CD14-positive monocyte (primary cell): Measurements from ENCODE around the gene ASTN2. TPM values are rescaled to one million over a fixed set of nuclear protein-coding genes. Genes with fewer than 3 reads are reported as not detected.

Source experiments
- DNase-seq, 3 donors: peaks; one replicate each; pipeline ENCODE4 v3.0.0-alpha.2; 2011 to 2022
- H2AFZ ChIP-seq: 2 replicates; pipeline ENCODE4 v1.6.0; 2012; ENCODE audit warnings: mild to moderate bottlenecking, low read depth, low read length, inconsistent platforms; ENCODE audit not compliant: insufficient read depth, poor library complexity, severe bottlenecking
- H3K27ac ChIP-seq, 2 donors: 1 replicate in 1 of 2; 2 replicates in 1 of 2; pipeline ENCODE4 v1.5.1; 2012 to 2013; ENCODE audit warnings: low read length in 2 of 2, control low read depth in 1 of 2, inconsistent platforms in 1 of 2, low read depth in 1 of 2, mild to moderate bottlenecking in 1 of 2
- H3K27me3 ChIP-seq, 2 donors: one replicate each; pipeline versions ENCODE4 v1.6.0 to v1.6.1; 2011 to 2013; ENCODE audit warnings: low read length in 2 of 2; ENCODE audit not compliant: control insufficient read depth in 2 of 2, insufficient read depth in 2 of 2
- H3K36me3 ChIP-seq, 2 donors: replicated peaks in 1 of 2; 1 replicate in 1 of 2; 2 replicates in 1 of 2; pipeline versions ENCODE4 v1.5.1 to v1.6.1; 2012 to 2013; ENCODE audit warnings: low read length in 2 of 2, control low read depth in 1 of 2, inconsistent platforms in 1 of 2, mild to moderate bottlenecking in 1 of 2; ENCODE audit not compliant: insufficient read depth in 2 of 2, control insufficient read depth in 1 of 2
- H3K4me1 ChIP-seq, 2 donors: 1 replicate in 1 of 2; 2 replicates in 1 of 2; pipeline versions ENCODE4 v1.5.1 to v1.6.1; 2012 to 2013; ENCODE audit warnings: low read length in 2 of 2, control low read depth in 1 of 2, inconsistent platforms in 1 of 2, mild to moderate bottlenecking in 1 of 2, moderate library complexity in 1 of 2; ENCODE audit not compliant: insufficient read depth in 2 of 2, control insufficient read depth in 1 of 2
- H3K4me2 ChIP-seq: replicated peaks from 2 replicates; pipeline ENCODE3; 2012; ENCODE audit warnings: low read length, moderate library complexity, mild to moderate bottlenecking; ENCODE audit not compliant: poor library complexity, severe bottlenecking; ENCODE audit errors: extremely low read depth
- H3K4me3 ChIP-seq, 3 experiments: fragments of 200-600 bp in 1 of 3; sonication (generic) in 1 of 3; replicated peaks in 1 of 3; 1 replicate in 2 of 3; 2 replicates in 1 of 3; pipeline ENCODE4 v1.5.1; 2011 to 2013; ENCODE audit warnings: low read length in 3 of 3, mild to moderate bottlenecking in 3 of 3, control low read depth in 2 of 3, low read depth in 2 of 3, inconsistent platforms in 1 of 3, moderate library complexity in 1 of 3
- H3K79me2 ChIP-seq: 2 replicates; pipeline ENCODE4 v1.6.0; 2012; ENCODE audit warnings: mild to moderate bottlenecking, control low read depth, inconsistent platforms, low read length, moderate library complexity; ENCODE audit not compliant: insufficient read depth
- H3K9ac ChIP-seq: 2 replicates; pipeline ENCODE4 v1.6.0; 2017; ENCODE audit warnings: low read length, mild to moderate bottlenecking; ENCODE audit not compliant: insufficient read depth, poor library complexity, severe bottlenecking
- H3K9me3 ChIP-seq, 2 donors: replicated peaks in 1 of 2; 1 replicate in 1 of 2; 2 replicates in 1 of 2; pipeline versions ENCODE4 v1.5.1 to v1.6.1; 2012 to 2013; ENCODE audit warnings: low read length in 2 of 2, control low read depth in 1 of 2; ENCODE audit not compliant: control insufficient read depth in 1 of 2, insufficient read depth in 1 of 2
- H4K20me1 ChIP-seq: 2 replicates; pipeline ENCODE4 v1.6.0; 2012; ENCODE audit warnings: mild to moderate bottlenecking, low read length, control low read depth, moderate library complexity; ENCODE audit not compliant: insufficient read depth
- H3K27ac Mint-ChIP-seq, 7 donors: one replicate each; pipeline ENCODE4 v1.8.0; 2020; ENCODE audit warnings: mild to moderate bottlenecking in 7 of 7, mixed read lengths in 7 of 7, moderate library complexity in 6 of 7, inconsistent platforms in 2 of 7
- H3K27me3 Mint-ChIP-seq, 3 donors: one replicate each; pipeline ENCODE4 v1.8.0; 2021 to 2022; ENCODE audit warnings: low read depth in 3 of 3, mild to moderate bottlenecking in 3 of 3, mixed read lengths in 3 of 3, moderate library complexity in 3 of 3, inconsistent platforms in 1 of 3
- H3K36me3 Mint-ChIP-seq, 2 donors: one replicate each; pipeline ENCODE4 v1.8.0; 2020; ENCODE audit warnings: mixed read lengths in 2 of 2, inconsistent platforms in 1 of 2, mild to moderate bottlenecking in 1 of 2
- H3K4me1 Mint-ChIP-seq: one replicate; pipeline ENCODE4 v1.8.0; 2020; ENCODE audit warnings: mild to moderate bottlenecking, mixed read lengths
- H3K4me3 Mint-ChIP-seq, 2 donors: one replicate each; pipeline ENCODE4 v1.8.0; 2020; ENCODE audit warnings: mild to moderate bottlenecking in 2 of 2, mixed read lengths in 2 of 2, moderate library complexity in 1 of 2
- H3K9me3 Mint-ChIP-seq, 7 donors: one replicate each; pipeline ENCODE4 v1.8.0; 2020 to 2022; ENCODE audit warnings: mixed read lengths in 7 of 7, mild to moderate bottlenecking in 6 of 7, moderate library complexity in 6 of 7, inconsistent platforms in 2 of 7
- WGBS: methylation state at CpG from one replicate; pipeline ENCODE4 v1.1.5; 2013; ENCODE audit warnings: missing lambda C conversion rate; ENCODE audit not compliant: insufficient coverage; 5-methylcytosine and 5-hydroxymethylcytosine counted together
- intact Hi-C, 2 donors: fragments of 100-400 bp; cut with micrococcal nuclease; formaldehyde crosslinking; loops; one replicate each; pipeline versions ENCODE4 v1.15.0 to v1.15.1; 2023
- polyA plus RNA-seq, 3 donors: library from polyadenylated mRNA; depleted of rRNA in 1 of 3; unstranded in 2 of 3; stranded (reverse) in 1 of 3; fragments of 300-500 nt in 2 of 3; fragments of >200 nt in 1 of 3; fragmentation: Illumina TruSeq in 2 of 3; gene quantifications; 1 replicate in 2 of 3; 2 replicates in 1 of 3; pipeline ENCODE4 v1.2.3, GENCODE V29; 2012 to 2021
- TF ChIP-seq, protein P1 (sequence below): fragments of 200-600 bp; IDR thresholded peaks from one replicate; pipeline ENCODE4 v1.8.0; 2022; ENCODE audit warnings: antibody characterized with exemption, mild to moderate bottlenecking

Gene ASTN2
- polyA plus RNA-seq, 3 donors: not detected

DNA sequence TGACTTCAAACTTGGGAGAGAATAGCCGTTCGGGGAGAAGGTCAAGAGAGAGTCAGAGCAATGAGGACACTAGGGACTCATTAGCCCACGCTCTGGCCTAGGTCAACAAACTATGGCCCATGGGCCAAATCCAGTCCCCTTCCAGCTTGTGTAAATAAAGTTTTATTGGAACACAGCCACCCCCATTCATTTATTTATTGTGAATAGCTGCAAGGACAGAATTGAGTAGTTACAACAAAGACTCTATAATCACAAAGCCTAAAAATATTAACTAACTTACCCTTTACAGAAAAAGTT, 760.9 kb downstream of the ASTN2 start:
- TF ChIP-seq, protein P1, sequence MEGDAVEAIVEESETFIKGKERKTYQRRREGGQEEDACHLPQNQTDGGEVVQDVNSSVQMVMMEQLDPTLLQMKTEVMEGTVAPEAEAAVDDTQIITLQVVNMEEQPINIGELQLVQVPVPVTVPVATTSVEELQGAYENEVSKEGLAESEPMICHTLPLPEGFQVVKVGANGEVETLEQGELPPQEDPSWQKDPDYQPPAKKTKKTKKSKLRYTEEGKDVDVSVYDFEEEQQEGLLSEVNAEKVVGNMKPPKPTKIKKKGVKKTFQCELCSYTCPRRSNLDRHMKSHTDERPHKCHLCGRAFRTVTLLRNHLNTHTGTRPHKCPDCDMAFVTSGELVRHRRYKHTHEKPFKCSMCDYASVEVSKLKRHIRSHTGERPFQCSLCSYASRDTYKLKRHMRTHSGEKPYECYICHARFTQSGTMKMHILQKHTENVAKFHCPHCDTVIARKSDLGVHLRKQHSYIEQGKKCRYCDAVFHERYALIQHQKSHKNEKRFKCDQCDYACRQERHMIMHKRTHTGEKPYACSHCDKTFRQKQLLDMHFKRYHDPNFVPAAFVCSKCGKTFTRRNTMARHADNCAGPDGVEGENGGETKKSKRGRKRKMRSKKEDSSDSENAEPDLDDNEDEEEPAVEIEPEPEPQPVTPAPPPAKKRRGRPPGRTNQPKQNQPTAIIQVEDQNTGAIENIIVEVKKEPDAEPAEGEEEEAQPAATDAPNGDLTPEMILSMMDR: no peak
- Histone ChIP-seq H3K27me3 (no peaks in the 10 kb centered on the region), H3K27ac (no peak overlapping the region), H2AFZ (no peak overlapping the region), H3K36me3 (no peaks in the 10 kb centered on the region), H3K9me3 (no peaks in the 10 kb centered on the region), H3K4me3 (no peak overlapping the region), H3K4me2 (no peak overlapping the region), H3K4me1 (no peaks in the 10 kb centered on the region), H3K9ac (no peak overlapping the region), H4K20me1 (no peaks in the 10 kb centered on the region), H3K79me2 (no peaks in the 10 kb centered on the region)
- no peak for DNase-seq
- no peaks in the 10 kb centered on the region for H3K36me3 Mint-ChIP-seq
- no peak overlapping the region for H3K4me3 Mint-ChIP-seq
- intact Hi-C loops: no loop called here
- 100% methylated on average over 1 of the region's 3 CpGs for WGBS
- H3K9me3 Mint-ChIP-seq: no peaks in the 10 kb centered on the region
- H3K27me3 Mint-ChIP-seq: peaks cover 0 to 2% (median 1%) of the 10 kb centered on the region in 3 donors
- H3K27ac Mint-ChIP-seq: no peak overlapping the region
- H3K4me1 Mint-ChIP-seq: no peaks in the 10 kb centered on the region

DNA sequence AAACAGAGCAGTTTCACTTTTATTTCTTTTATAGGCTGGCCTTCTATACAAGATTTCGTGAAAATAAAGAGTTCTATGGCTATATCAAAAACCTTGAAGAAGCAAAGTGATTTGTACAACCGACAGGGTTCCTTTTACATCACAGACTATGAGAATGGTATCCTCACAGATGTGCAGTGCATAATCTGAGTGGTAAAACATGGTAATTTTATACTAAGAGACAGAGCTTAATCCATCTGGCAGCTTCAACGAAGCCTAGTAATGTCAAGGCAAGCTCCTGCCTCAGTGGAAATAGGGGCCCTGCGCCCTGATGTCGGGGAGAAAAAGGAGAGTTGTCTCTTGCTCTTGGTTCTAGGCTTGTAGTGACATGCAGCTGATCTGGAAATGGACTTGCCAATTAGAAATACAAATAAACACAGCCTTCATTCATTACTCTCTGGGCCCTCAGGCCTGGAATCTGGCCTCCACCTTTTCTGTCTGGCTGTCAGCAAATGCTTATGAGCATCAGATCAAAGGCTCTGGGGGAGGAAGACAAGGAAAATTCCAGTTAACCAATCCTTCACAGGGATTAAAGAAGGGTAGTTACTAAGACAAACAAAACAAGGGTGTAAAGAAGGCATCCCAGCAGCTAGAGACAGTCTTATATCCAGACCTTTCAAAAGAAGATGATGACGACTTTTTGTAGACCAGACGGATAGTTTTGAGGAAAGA, 761.4 kb downstream of the ASTN2 start:
- H2AFZ ChIP-seq: no peak overlapping the region

More for the DNA sequence above, 761.4 kb downstream of the ASTN2 start:
- DNase-seq: no peak
- Mint-ChIP-seq H3K27ac (no peak overlapping the region), H3K4me3 (no peak overlapping the region), H3K4me1 (no peaks in the 10 kb centered on the region), H3K9me3 (no peaks in the 10 kb centered on the region), H3K36me3 (no peaks in the 10 kb centered on the region), H3K27me3 (peaks cover 0 to 2% (median 0%) of the 10 kb centered on the region in 3 donors)
- Histone ChIP-seq H3K27ac (no peak overlapping the region), H3K9ac (no peak overlapping the region), H3K4me2 (no peak overlapping the region), H4K20me1 (no peaks in the 10 kb centered on the region), H3K27me3 (no peaks in the 10 kb centered on the region), H3K4me1 (no peaks in the 10 kb centered on the region), H3K9me3 (no peaks in the 10 kb centered on the region), H3K4me3 (no peak overlapping the region), H3K79me2 (no peaks in the 10 kb centered on the region), H3K36me3 (no peaks in the 10 kb centered on the region)
- intact Hi-C loops: no loop called here
- WGBS: 83% methylated on average over 1 of the region's 7 CpGs
- TF ChIP-seq, protein P1: no peak
